Fibroblast of the aortic adventitia (primary cell): Measurements from ENCODE around the gene DLG3. TPM values are rescaled to one million over a fixed set of nuclear protein-coding genes. Genes with fewer than 3 reads are reported as not detected.

Source experiments
- DNase-seq: peaks from one replicate; pipeline ENCODE4 v3.0.0-alpha.2; 2010; ENCODE audit warnings: low read depth
- H3K4me3 ChIP-seq: 2 replicates; pipeline ENCODE4 v1.5.1; 2011; ENCODE audit warnings: low read depth, mild to moderate bottlenecking, control low read depth, low read length, moderate library complexity
- CTCF ChIP-seq: IDR thresholded peaks from 2 replicates; pipeline ENCODE4 v1.5.1; 2011; ENCODE audit warnings: mild to moderate bottlenecking, low read length, control low read depth, inconsistent platforms; ENCODE audit not compliant: insufficient read depth
- total RNA-seq: library from RNA; depleted of rRNA; stranded (reverse); fragments of >200 nt; gene quantifications from 2 replicates; pipeline ENCODE4 v1.2.3, GENCODE V29; 2012; ENCODE audit warnings: low replicate concordance

Gene DLG3
- total RNA-seq, 1 donor = 15.0 TPM

- H3K4me3 ChIP-seq = peak overlapping the region; percentile 54
- DNase-seq = no peak
- TF ChIP-seq CTCF = no peak
These were observed 10.9 kb downstream of the DLG3 start for GRCh38 chrX:70455366-70456202.

- DNase-seq = no peak
- TF ChIP-seq CTCF = no peak
- no peak overlapping the region for H3K4me3 ChIP-seq
These were observed 11.6 kb downstream of the DLG3 start for GRCh38 chrX:70456256-70456655.

- no peak for DNase-seq
- TF ChIP-seq CTCF = no peak
- H3K4me3 ChIP-seq = no peak overlapping the region
These were observed 16.4 kb downstream of the DLG3 start for GRCh38 chrX:70461026-70461425.

- no peak for TF ChIP-seq CTCF
- DNase-seq = no peak
- no peak overlapping the region for H3K4me3 ChIP-seq
These were observed 19.4 kb downstream of the DLG3 start for GRCh38 chrX:70464051-70464450.

GRCh38 chrX:70466968-70467367 is 22.3 kb downstream of the DLG3 start:
- H3K4me3 ChIP-seq = no peak overlapping the region
- DNase-seq = no peak
- TF ChIP-seq CTCF = no peak

- H3K4me3 ChIP-seq = no peak overlapping the region
- no peak for DNase-seq
- no peak for TF ChIP-seq CTCF
These were observed 24.1 kb downstream of the DLG3 start for GRCh38 chrX:70468709-70469108.
